LNCaP clone FGC (cell line): ENCODE measurements around the gene UNC13C.

Experiments used
- DNase-seq: peaks from one replicate; pipeline ENCODE4 v3.0.0-alpha.2; 2011; ENCODE audit warnings: low read depth
- H3K4me3 ChIP-seq: 2 replicates; pipeline ENCODE4 v1.5.1; 2011; ENCODE audit warnings: mild to moderate bottlenecking, low read depth, low read length, control low read depth
- CTCF ChIP-seq: IDR thresholded peaks from 2 replicates; pipeline ENCODE4 v1.5.1; 2012; ENCODE audit warnings: mild to moderate bottlenecking; ENCODE audit not compliant: control insufficient read depth, insufficient read depth; ENCODE audit errors: extremely low read depth

UNC13C gene

GRCh38 chr15:54277834-54278233 lies 299.6 kb downstream of the UNC13C start:
- no peak overlapping the region for H3K4me3 ChIP-seq
- no peak for DNase-seq
- no peak for TF ChIP-seq CTCF

GRCh38 chr15:54280726-54281125 lies 302.5 kb downstream of the UNC13C start:
- DNase-seq, result no peak
- no peak for TF ChIP-seq CTCF
- no peak overlapping the region for H3K4me3 ChIP-seq

DNA sequence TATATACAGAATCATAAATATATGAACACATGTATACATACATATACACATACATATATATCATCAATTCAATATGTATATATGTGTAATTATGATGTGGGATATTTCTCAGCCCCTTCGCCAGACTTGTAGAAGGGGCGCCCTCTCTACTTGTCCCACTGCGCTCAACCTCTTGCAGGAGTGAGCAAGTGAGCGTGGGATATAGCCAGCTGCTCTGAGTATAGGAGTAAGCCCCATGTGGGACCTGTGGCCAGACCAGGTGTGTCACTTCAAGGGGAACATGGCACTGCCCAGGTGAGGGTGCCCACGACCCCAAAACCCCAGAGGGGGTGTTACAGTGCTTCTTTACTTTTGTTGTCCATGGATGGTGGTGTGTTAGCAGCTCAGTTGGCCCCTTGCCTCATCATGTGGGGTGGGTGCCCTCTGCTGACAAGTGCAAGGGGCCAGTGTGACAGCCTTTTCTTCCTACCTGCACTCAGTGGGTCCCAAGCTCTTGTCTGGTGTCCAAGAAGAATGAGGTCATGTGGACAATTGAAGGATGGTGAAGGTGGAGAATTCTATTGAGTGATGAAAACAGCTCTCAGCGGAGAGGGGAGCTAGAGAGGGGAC lies 304.1 kb downstream of the UNC13C start:
- DNase-seq, result no peak
- no peak overlapping the region for H3K4me3 ChIP-seq
- TF ChIP-seq CTCF, result no peak

- TF ChIP-seq CTCF, result no peak
- no peak overlapping the region for H3K4me3 ChIP-seq
- DNase-seq, result no peak
Measured at GRCh38 chr15:54288049-54288448, 309.8 kb downstream of the UNC13C start.

- no peak for DNase-seq
- H3K4me3 ChIP-seq, result no peak overlapping the region
- TF ChIP-seq CTCF, result no peak
Measured at GRCh38 chr15:54289590-54290136, 311.4 kb downstream of the UNC13C start.

GRCh38 chr15:54298396-54298795 lies 320.2 kb downstream of the UNC13C start:
- no peak overlapping the region for H3K4me3 ChIP-seq
- no peak for TF ChIP-seq CTCF
- no peak for DNase-seq

- H3K4me3 ChIP-seq, result no peak overlapping the region
- TF ChIP-seq CTCF, result no peak
- no peak for DNase-seq
Measured at GRCh38 chr15:54304321-54304720, 326.1 kb downstream of the UNC13C start.
